Measurements from ENCODE around the gene COPG1. TPM values are rescaled to one million over a fixed set of nuclear protein-coding genes. Genes with fewer than 3 reads are reported as not detected.

Gene COPG1
- total and polyA plus RNA-seq, 9 of the 15 experiments (the other 6 are each of a cell fraction or from before 2014, with no cell fraction given) = 40.3 to 105 (median 62.4) TPM

GRCh38 chr3:129238945-129239705, 10.3 kb upstream of the COPG1 start:
- Histone ChIP-seq H3K4me2 (ENCODE audit: insufficient read depth, low read length) (peak overlapping the region; percentile 14; the same call in 1 of the 2 replicates), H4K20me1 (replicated peaks; ENCODE audit: control insufficient read depth, insufficient read depth, low read length) (no peaks in the 10 kb centered on the region), H3K27ac (ENCODE audit: extremely low read depth, low read depth, low read length) (peak overlapping the region; percentile 67; the same call in 2 of the 3 replicates), H3K4me3 (0 out of 2 replicates have a peak overlapping the region, but pooled peaks have one; percentile 4), H3K79me2 (ENCODE audit: control insufficient read depth, insufficient read depth, low read length) (no peaks in the 10 kb centered on the region), H3K9me3 (replicated peaks; ENCODE audit: control insufficient read depth, insufficient read depth, low read depth, low read length) (no peaks in the 10 kb centered on the region), H3K27me3 (ENCODE audit: control insufficient read depth in 2 of 2, insufficient read depth in 2 of 2, low read length in 2 of 2) (no peaks in the 10 kb centered on the region), H3K9me1 (ENCODE audit: control insufficient read depth, insufficient read depth, low read length) (no peaks in the 10 kb centered on the region), H3K4me1 (replicated peaks in 1 of 2; ENCODE audit: control insufficient read depth in 2 of 2, insufficient read depth in 2 of 2, low read length in 2 of 2) (peaks cover 8 to 29% of the 10 kb centered on the region in 2 experiments; a peak in 4 of 5 replicates), H3K9ac (ENCODE audit: insufficient read depth in 1 of 2, low read depth in 2 of 2, low read length in 2 of 2) (0 out of 4 replicates have a peak overlapping the region, but pooled peaks of 1 of the 2 experiments have one; percentile 26), H3K36me3 (ENCODE audit: control insufficient read depth, insufficient read depth, low read length) (no peaks in the 10 kb centered on the region), H2AFZ (ENCODE audit: low read depth, low read length) (peak overlapping the region; percentile 80)
- FAIRE-seq (peak; percentile 85), DNase-seq (ENCODE audit: extremely low read depth in 1 of 4, low spot score in 3 of 4) (peak in 3 of 4 experiments; percentile 9 to 75 (median 40)), ATAC-seq (peak; percentile 87)
- WGBS (ENCODE audit: insufficient coverage, low coverage, missing lambda C conversion rate) = 8% methylated on average over 8 of the region's 8 CpGs
- ChIA-PET POLR2A (interaction anchor here (0.5 to 1.2 kb wide), 10 partner anchors 8 to 186 kb away, joined by 3 to 7 read pairs (median 3); partner anchors contain the start of gene COPG1), CTCF (ENCODE audit: low intra/inter-chr PET ratio) (no interaction called here)
- no TSS peak for BruUV-seq (replicated peaks)
- in situ Hi-C loops (cut with MboI) = no loop called here
- intact Hi-C loops (cut with micrococcal nuclease) = loop anchor here (2.0 kb wide), 1 partner anchor 54 kb away; no protein-coding TSS in a partner anchor
- no peak for TF ChIP-seq RNF219 (CRISPR knock-in tag; IDR thresholded peaks at IDR 0.05)
- peak; percentile 99 for TF ChIP-seq ZNF121 (CRISPR knock-in tag; conservative IDR thresholded peaks at IDR 0.05)
- TF ChIP-seq PRPF4 (IDR thresholded peaks at IDR 0.05; ENCODE audit: insufficient read depth, low read depth, low read length, poor library complexity, severe bottlenecking) = no peak
- peak; percentile 59 for TF ChIP-seq MEIS2 (IDR thresholded peaks at IDR 0.05; ENCODE audit: partially characterized antibody)
- TF ChIP-seq RAD21 (CRISPR knock-in tag; conservative IDR thresholded peaks at IDR 0.05 in 1 of 2, IDR thresholded peaks at IDR 0.05 in 1 of 2) = peak in 1 of 2 experiments; percentile 12; a peak in 2 of 4 replicates
- TF ChIP-seq ZNF175 (CRISPR knock-in tag; IDR thresholded peaks at IDR 0.05; ENCODE audit: low read depth) = peak; percentile 47; the same call in 1 of the 2 replicates
- TF ChIP-seq ATF3 (IDR thresholded peaks at IDR 0.05) = peak; percentile 41; the same call in 1 of the 2 replicates
- no peak for TF ChIP-seq ATF3 (CRISPR knock-in tag; conservative IDR thresholded peaks at IDR 0.05)
- peak; percentile 53; the same call in 1 of the 2 replicates for TF ChIP-seq ZNF592 (IDR thresholded peaks at IDR 0.05)
- TF ChIP-seq NFE2 (IDR thresholded peaks at IDR 0.05; ENCODE audit: low read depth) = 0 out of 2 replicates have a peak, but pooled peaks have one; percentile 10

All from K562 (cell line).